ENCODE data around the gene CSNK1D.

Gene CSNK1D

GRCh38 chr17:82238472-82239201 lies 34.9 kb downstream of the CSNK1D start:
- peak; percentile 57 to 62 for DNase-seq

- no peak for DNase-seq
Observed at GRCh38 chr17:82237746-82238471, 35.6 kb downstream of the CSNK1D start.

GRCh38 chr17:82237083-82237745 lies 36.3 kb downstream of the CSNK1D start:
- DNase-seq, result no peak

DNA sequence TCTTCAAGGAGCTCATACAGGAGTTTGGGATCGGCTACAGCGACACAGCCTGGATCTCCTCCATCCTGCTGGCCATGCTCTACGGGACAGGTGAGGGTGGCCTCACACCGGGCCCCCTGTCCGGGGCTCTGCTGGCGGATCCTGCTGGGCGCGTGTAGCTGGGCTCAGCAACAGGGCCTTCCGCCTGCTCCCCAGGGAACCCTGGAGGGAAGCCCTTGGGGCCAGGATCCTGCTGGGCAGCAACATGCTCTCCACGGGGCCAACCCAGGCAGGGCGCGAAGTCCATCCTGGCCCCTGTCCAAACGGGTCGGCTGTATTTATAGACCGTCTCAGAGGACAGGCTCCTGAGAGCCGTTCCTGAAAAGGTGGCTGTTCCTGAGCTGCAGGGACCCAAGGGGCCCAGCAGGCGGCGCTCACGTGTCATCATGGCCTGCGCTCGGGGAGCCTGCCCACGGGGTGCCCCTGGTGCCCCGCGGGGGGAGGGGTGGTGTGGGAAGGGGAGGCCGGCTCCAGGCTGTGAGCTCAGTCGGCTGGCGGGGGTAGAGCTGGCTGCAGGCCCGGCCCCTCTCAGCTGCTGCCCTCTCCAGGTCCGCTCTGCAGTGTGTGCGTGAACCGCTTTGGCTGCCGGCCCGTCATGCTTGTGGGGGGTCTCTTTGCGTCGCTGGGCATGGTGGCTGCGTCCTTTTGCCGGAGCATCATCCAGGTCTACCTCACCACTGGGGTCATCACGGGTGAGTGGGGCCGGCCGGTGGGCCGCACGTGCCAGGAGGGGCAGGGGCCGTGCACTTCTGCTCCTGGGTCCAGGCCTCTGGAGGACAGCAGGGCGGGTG lies 37.1 kb downstream of the CSNK1D start:
- DNase-seq, result peak; percentile 66 to 73

- DNase-seq, result no peak
Observed at GRCh38 chr17:82235775-82236141, 37.7 kb downstream of the CSNK1D start.

DNA sequence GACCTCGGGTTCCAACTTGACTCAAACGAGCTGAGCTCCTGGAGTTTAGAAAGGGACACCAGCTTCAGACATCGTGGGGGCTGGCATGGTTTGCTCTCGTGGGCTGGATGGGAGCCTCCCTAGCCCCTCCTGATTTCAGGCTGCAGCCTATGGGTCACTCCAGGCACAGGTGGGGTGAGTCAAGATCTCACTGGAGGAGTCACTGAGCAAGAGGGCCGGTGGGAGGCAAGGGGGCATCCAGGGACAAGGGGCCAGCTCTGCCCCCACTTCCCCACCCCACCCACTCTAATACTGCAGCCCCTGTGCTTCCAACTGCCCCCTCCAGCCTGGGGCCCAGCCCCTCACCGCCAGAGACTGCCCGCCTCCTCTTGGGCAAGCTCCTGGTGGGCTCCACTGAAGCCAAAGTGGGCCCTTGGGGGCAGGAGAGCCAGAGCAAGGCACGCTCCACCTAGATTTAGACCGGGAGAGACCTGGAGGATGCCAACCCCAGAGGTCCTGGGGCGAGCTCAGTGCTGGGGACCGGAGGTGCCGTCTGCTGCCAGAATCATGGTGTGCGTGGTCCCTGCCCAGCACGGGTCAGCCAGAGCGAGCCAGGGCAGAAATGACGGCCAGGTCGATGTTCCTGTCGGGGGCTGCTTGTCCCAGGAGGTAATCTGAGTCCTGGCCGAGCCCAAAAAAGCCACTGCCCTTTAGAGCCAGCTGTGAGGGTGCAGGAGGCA lies 38.3 kb downstream of the CSNK1D start:
- DNase-seq, result no peak

DNA sequence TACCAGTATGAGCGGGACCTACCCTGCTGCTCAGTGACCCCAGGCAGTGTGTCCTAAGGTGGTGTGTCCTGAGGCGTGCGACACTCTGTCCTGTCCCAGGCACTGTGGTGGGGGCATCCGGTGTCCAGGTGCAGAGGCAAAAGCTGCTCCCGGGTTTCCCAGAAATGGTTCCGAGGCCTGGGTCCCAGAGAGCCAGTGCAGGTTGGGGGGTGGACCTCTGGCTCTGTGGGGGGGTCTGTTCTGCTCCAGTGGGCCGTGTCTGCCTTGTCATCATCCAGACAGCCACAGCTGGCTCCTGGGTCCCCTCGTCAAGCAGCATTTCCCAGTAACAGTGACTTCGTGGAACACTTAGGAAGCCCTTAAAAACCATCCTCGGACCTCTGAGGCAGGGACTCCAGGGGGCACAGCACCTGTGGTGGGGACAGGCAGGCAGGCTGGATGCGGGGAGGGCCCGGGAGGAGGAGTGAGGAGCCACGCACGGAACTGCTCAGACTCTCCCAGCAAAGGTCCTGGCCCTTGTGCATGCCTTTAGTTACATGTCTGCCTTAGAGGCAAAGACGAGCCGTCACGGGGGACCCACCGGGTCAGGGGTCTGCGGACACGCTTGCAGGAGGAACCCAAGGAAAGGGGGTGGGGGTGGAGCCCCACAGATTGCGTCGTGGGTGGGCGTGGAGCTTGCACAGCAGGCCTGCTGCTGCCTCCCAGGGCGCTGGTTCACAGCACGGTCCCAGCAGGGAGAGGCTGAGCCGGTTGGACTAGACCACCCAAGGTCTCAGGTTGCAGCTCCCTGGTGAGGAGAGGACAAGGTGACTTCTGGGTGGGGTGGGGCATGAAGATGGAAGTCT lies 39.1 kb downstream of the CSNK1D start:
- DNase-seq, result no peak

DNA sequence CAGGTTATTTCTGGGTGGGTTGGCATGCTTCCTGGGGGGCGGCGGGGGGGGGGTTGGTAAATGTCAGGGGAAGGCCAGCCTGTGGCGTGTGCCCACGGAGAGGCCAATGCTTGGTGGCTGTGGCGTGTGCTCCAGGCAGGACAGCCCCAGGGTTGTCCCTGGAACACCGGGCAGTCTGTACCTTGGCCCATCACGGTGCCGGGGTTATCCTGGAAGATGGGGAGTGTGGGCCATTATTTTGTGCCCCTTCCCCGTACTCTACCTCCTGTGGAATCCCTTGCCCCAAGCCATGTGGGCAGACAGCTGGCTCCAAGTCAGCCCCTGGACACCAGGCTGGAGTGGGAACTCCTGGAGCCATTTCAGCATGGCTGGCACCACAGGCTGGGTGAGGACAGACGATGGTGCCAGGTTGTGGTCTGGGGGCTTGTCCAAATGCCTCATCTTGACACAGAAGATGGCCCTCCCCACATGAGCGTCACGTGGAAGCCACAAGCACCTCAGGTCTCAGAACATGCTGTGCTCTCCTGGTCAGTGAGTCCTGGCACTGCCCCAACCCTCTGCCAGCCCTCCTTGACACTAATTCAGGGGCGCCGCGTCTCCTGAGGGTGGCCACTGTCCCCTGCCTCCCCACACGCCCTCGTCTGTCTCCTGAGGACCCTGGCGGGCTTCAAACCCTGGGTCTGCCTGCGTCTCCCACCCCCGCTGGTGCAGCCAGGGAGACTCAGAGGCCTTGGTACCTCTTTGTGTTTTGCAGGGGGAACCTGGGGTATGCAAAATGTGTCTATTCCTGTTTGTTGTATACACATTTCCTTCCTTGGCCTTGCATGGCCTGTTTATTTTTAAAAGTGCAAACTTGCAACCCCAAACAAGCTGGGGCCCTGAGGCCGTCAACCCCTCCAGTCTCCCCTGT lies 40.4 kb downstream of the CSNK1D start:
- DNase-seq, result no peak

DNA sequence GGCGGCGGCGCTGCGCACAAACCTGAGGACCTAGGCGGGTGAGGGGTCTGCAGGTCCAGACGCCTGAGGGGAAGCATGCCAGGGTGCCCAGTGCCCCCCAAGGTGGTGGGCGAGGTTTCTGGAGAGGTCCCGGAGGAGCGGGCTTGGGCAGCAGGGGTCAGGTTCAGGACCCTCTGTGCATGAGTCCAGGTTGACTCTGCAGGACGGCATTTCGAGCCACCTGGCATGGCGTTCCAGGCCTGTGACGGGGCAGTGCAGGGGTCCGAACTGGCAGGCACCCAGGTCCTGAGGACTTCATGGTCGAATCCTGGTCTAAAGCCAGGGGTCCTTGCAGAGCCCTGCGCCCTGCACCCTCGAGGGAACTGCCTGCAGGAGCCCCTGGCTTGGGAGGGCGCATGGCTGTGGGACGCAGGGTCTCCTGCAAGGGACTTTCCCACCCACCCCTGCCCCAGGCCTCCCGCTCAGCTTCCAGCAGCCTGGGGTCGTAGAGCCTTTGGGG lies 41.1 kb downstream of the CSNK1D start:
- no peak for DNase-seq

GRCh38 chr17:82231562-82232321 lies 41.8 kb downstream of the CSNK1D start:
- DNase-seq, result no peak

DNA sequence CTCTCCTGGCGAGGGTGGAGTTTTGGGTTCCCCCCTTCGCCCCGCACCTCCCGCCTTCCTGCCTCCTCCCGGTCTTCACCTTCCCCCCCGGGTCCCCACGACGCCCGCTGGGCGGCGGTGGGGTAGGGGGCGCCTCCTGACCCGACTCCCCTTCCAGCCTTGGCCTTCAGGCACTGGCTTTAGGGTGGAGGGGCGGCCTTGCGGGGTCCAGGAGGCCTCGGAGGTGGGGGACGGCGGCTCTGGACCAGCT lies 42.3 kb downstream of the CSNK1D start:
- no peak for DNase-seq

GRCh38 chr17:82230609-82231311 lies 42.7 kb downstream of the CSNK1D start:
- DNase-seq, result peak in 1 of 2 donors; percentile 63

DNA sequence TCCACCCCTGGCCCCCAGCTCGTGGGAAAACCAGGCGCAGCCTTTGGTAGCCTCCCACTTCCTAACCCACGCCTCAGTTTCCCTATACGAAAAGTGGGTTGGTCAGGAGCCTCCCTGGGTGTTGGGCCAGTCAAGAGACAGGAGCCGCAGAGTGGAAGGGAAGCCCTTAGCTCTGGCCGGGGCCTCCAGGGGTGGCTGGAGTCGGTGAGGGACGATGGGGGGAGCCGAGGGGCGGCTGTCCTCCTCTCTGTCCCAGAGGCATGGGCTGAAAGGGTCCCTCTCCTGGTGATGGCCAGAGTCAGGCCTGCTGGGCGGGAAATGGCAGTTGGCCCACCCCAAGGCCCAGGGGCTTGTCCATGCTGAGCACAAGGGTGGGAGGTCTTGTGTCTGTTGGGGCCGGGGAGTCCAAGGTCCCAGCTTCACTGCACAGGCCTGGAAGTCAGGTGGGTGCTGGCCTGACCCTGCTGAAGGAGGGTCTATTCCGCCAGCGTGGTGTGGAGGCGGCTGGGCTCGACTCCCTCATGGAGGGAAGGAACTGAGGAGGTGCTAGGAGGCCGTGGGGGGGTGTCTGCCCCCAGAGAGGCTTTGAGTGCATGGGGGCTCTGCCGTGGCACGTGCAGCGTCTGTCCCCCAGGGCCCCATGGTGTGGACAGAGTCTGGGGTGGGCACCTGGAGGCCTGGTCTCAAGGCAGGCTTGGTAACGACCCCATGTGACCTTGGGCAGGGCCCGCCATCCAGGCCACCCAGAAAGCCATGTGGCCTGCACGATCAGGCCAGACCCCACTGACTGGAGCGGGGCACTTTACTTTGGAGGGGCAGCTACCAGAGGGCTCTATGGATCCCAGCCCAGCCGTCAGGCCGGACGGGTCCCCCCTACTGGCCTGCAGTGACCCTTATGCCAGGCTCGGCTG lies 43.5 kb downstream of the CSNK1D start:
- DNase-seq, result no peak

DNA sequence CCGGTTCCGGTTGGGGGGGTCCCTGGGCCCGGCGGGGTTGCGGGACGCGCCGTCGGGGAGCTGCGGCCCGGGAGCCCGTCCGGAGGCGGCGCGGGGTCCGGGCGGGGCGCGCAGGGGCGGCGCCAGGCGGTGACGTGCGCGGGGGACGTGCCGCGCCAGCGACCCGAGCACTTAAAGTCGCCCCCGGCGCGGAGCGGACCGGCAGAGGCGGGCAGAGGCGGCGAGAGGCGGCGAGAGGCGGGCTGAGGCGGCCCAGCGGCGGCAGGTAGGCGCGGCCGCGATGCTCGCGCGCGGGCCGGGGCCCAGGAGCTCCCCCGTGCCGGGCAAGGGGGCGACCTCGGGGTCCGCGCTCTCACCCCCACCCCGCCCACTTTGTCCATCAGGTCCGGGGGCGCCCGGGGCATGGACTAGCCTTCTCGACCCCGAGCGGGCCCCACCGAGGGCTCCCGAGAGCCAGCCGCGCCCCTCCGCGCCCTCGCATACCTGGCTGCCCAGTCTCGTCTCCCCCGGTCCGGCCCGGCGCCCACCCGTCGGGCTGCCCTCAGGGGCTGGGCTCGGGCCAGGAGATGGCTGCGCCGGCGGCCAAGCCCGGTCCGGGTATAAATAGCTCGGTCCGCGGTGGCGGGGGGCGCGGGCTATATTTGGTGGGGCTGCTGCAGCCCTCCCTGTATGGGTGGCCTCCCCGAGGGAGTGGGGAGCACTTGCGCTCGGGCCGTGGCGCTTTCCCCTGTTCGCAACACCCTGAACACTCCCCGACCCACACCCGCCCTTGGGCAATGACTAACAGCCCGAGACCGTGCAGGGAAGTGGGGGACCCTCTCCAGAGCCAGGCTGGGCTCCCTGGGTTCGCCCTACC lies 44.4 kb downstream of the CSNK1D start, which contains the start of gene SLC16A3:
Gene SLC16A3 (plus strand): TSS at position 201 of the 856 bp plus-strand sequence. CDS start 6,967 bp downstream, outside the sequence.
- peak in 1 of 2 donors; percentile 67 for DNase-seq

DNA sequence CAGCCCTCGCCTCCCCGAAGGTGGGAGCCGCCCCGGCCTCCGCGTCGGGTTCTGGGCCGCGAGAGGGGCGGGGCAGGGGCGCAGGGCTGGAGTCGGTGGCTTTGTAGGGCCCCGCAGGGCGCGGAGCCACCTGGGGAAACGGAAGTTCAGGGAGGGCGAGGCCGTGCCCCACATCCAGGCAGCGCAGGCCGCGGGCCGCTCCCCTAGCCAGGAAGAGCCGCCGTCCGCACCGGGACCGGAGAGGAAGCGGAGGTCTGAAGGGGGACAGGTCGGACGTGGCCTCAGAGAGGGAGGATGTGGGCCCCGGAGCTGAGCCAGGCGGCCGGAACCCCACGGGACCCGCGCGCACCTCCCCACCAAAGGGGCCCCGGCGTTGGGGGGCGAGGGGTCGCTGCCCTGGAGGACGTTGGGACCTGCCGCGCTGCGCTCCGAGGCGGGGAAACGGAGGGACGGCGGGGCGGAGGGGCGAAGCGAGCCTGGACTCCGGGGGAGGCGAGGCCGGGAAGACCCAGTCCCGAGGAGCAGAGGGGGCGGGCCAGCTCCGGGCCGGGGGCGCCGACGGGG lies 45.1 kb downstream of the CSNK1D start:
- DNase-seq, result no peak

GRCh38 chr17:82227629-82228277 lies 45.7 kb downstream of the CSNK1D start:
- DNase-seq, result no peak
